Natural killer cell (primary cell): ENCODE data around the gene DRD3. TPM values are rescaled to one million over a fixed set of nuclear protein-coding genes. Genes with fewer than 3 reads are reported as not detected.
A peak's percentile ranks its signal among the peaks of the same experiment; 100 is the strongest.

ENCODE experiments used
- ATAC-seq, 3 donors: fragments of 150-1000 bp in 2 of 3; fragments of 200-7000 bp in 1 of 3; cut with Tn5 transposase; 1 replicate in 1 of 3; 2 replicates in 2 of 3; pipeline ENCODE4 v1.10.0; 2021; ENCODE audit warnings: mild to moderate bottlenecking in 2 of 3, moderate library complexity in 2 of 3
- DNase-seq, 2 donors: peaks; one replicate each; pipeline versions ENCODE4 v3.0.0 to v3.0.0-alpha.2; 2013 to 2021; ENCODE audit warnings: mixed read lengths in 1 of 2
- H3K27ac ChIP-seq: one replicate; pipeline ENCODE4 v1.5.1; 2013; ENCODE audit warnings: mild to moderate bottlenecking, low read length
- H3K27me3 ChIP-seq: one replicate; pipeline ENCODE4 v1.6.1; 2013; ENCODE audit warnings: low read length; ENCODE audit not compliant: control insufficient read depth, insufficient read depth
- H3K36me3 ChIP-seq: one replicate; pipeline ENCODE4 v1.6.1; 2013; ENCODE audit warnings: low read length; ENCODE audit not compliant: control insufficient read depth, insufficient read depth
- H3K4me1 ChIP-seq: one replicate; pipeline ENCODE4 v1.6.1; 2013; ENCODE audit warnings: low read length; ENCODE audit not compliant: control insufficient read depth, insufficient read depth
- H3K4me3 ChIP-seq: one replicate; pipeline ENCODE4 v1.5.1; 2013; ENCODE audit warnings: low read length
- H3K9me3 ChIP-seq: one replicate; pipeline ENCODE4 v1.6.1; 2013; ENCODE audit warnings: low read length; ENCODE audit not compliant: control insufficient read depth, insufficient read depth
- H3K27ac Mint-ChIP-seq, 2 donors: one replicate each; pipeline ENCODE4 v1.8.0; 2022; ENCODE audit warnings: mild to moderate bottlenecking in 2 of 2, mixed read lengths in 2 of 2, moderate library complexity in 1 of 2
- H3K27me3 Mint-ChIP-seq, 2 donors: one replicate each; pipeline ENCODE4 v1.8.0; 2022; ENCODE audit warnings: low read depth in 2 of 2, mixed read lengths in 2 of 2
- H3K36me3 Mint-ChIP-seq: one replicate; pipeline ENCODE4 v1.8.0; 2022; ENCODE audit warnings: mixed read lengths
- H3K4me1 Mint-ChIP-seq, 2 donors: one replicate each; pipeline ENCODE4 v1.8.0; 2022; ENCODE audit warnings: mixed read lengths in 2 of 2
- H3K4me3 Mint-ChIP-seq: one replicate; pipeline ENCODE4 v1.8.0; 2022; ENCODE audit warnings: mild to moderate bottlenecking, moderate library complexity, mixed read lengths
- H3K9me3 Mint-ChIP-seq, 2 donors: one replicate each; pipeline ENCODE4 v1.8.0; 2022; ENCODE audit warnings: mixed read lengths in 2 of 2
- CTCF ChIP-seq: fragments of 200-600 bp; IDR thresholded peaks from one replicate; pipeline ENCODE4 v1.8.0; 2022; ENCODE audit warnings: antibody characterized with exemption
- WGBS: methylation state at CpG from one replicate; pipeline ENCODE4 v1.1.7; 2013; ENCODE audit warnings: missing lambda C conversion rate; ENCODE audit not compliant: insufficient coverage; 5-methylcytosine and 5-hydroxymethylcytosine counted together
- intact Hi-C: fragments of 100-400 bp; cut with micrococcal nuclease; formaldehyde crosslinking; loops from one replicate; pipeline ENCODE4 v1.14.2; 2022
- total RNA-seq, 4 donors: library from RNA; stranded (reverse); fragments of 120-200 nt in 1 of 4; gene quantifications; one replicate each; pipeline versions ENCODE4 v1.2.3 to v1.2.4, GENCODE V29; 2013 to 2022

Gene DRD3
- not detected for total RNA-seq
- 0.16 TPM for total RNA-seq (2013)

- H3K27me3 Mint-ChIP-seq: peaks cover 0 to 44% of the 10 kb centered on the region in 2 donors
- H3K4me3 ChIP-seq: no peak within 1 kb of the TSS
- intact Hi-C loops: no loop called here
- peaks cover 4% of the 10 kb centered on the region for H3K36me3 Mint-ChIP-seq
- H3K27ac ChIP-seq: no peak within 1 kb of the TSS
- no peaks in the 10 kb centered on the region for H3K9me3 Mint-ChIP-seq
- 22% methylated on average over 7 of the region's 7 CpGs for WGBS
- no peaks in the 10 kb centered on the region for H3K4me1 ChIP-seq
- ATAC-seq (peak in 2 of 3 donors; percentile 68 to 71), DNase-seq (peak in 1 of 2 donors; percentile 49)
- H3K27ac Mint-ChIP-seq: no peak within 1 kb of the TSS
- peaks cover 4% of the 10 kb centered on the region for H3K27me3 ChIP-seq
- no peak for TF ChIP-seq CTCF
- H3K4me1 Mint-ChIP-seq: peaks cover 5% of the 10 kb centered on the region in 2 donors
- H3K36me3 ChIP-seq: no peaks in the 10 kb centered on the region
- H3K4me3 Mint-ChIP-seq: no peak within 1 kb of the TSS
- no peaks in the 10 kb centered on the region for H3K9me3 ChIP-seq
Observed at GRCh38 chr3:114178770-114179368, at the start of gene DRD3. TSS of gene DRD3 (minus strand) at chr3:114179052. CDS start at chr3:114171992, 7,060 bp downstream.

GRCh38 chr3:114227076-114227475, 48.2 kb upstream of the DRD3 start:
- Mint-ChIP-seq H3K36me3 (peaks cover 27% of the 10 kb centered on the region), H3K4me1 (peaks cover 72 to 82% of the 10 kb centered on the region in 2 donors), H3K9me3 (peaks cover 2 to 6% of the 10 kb centered on the region in 2 donors), H3K27ac (peak overlapping the region in 1 of 2 donors; percentile 94), H3K27me3 (no peaks in the 10 kb centered on the region), H3K4me3 (peak overlapping the region; percentile 22)
- 100% methylated on average over 1 of the region's 1 CpG for WGBS
- peaks cover 48% of the 10 kb centered on the region for H3K4me1 ChIP-seq
- ATAC-seq (no peak), DNase-seq (no peak)
- no peak for TF ChIP-seq CTCF
- no peak overlapping the region for H3K4me3 ChIP-seq
- peaks cover 2% of the 10 kb centered on the region for H3K36me3 ChIP-seq
- no peaks in the 10 kb centered on the region for H3K27me3 ChIP-seq
- peak overlapping the region; percentile 65 for H3K27ac ChIP-seq
- peaks cover 15% of the 10 kb centered on the region for H3K9me3 ChIP-seq
- intact Hi-C loops: no loop called here

GRCh38 chr3:114226313-114226712, 47.5 kb upstream of the DRD3 start:
- intact Hi-C loops: no loop called here
- peaks cover 2% of the 10 kb centered on the region for H3K36me3 ChIP-seq
- 27% methylated on average over 2 of the region's 2 CpGs for WGBS
- H3K4me3 ChIP-seq: no peak overlapping the region
- Mint-ChIP-seq H3K4me3 (peak overlapping the region; percentile 86), H3K27me3 (no peaks in the 10 kb centered on the region), H3K27ac (peak overlapping the region in 1 of 2 donors; percentile 94), H3K36me3 (peaks cover 27% of the 10 kb centered on the region), H3K4me1 (peaks cover 72 to 82% of the 10 kb centered on the region in 2 donors), H3K9me3 (peaks cover 2 to 6% of the 10 kb centered on the region in 2 donors)
- H3K9me3 ChIP-seq: peaks cover 15% of the 10 kb centered on the region
- H3K4me1 ChIP-seq: peaks cover 48% of the 10 kb centered on the region
- peak in 1 of 2 donors; percentile 18 for DNase-seq
- ATAC-seq: no peak
- H3K27me3 ChIP-seq: no peaks in the 10 kb centered on the region
- no peak for TF ChIP-seq CTCF
- H3K27ac ChIP-seq: peak overlapping the region; percentile 65
